Measurements from ENCODE around the gene NFE2L1. TPM values are rescaled to one million over a fixed set of nuclear protein-coding genes. Genes with fewer than 3 reads are reported as not detected.
A peak's percentile ranks its signal among the peaks of the same experiment; 100 is the strongest.

The NFE2L1 gene
- total RNA-seq, 1 experiment from 2014 or later: 149 TPM

GRCh38 chr17:48024149-48025039 lies 23.8 kb upstream of the NFE2L1 start (continued):
- no peak for TF ChIP-seq AR (CRISPR knock-in tag; IDR thresholded peaks at IDR 0.05)

- no peaks in the 10 kb centered on the region for H3K36me3 Mint-ChIP-seq
- TF ChIP-seq, protein P1, sequence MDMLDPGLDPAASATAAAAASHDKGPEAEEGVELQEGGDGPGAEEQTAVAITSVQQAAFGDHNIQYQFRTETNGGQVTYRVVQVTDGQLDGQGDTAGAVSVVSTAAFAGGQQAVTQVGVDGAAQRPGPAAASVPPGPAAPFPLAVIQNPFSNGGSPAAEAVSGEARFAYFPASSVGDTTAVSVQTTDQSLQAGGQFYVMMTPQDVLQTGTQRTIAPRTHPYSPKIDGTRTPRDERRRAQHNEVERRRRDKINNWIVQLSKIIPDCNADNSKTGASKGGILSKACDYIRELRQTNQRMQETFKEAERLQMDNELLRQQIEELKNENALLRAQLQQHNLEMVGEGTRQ (CRISPR knock-in tag; IDR thresholded peaks at IDR 0.05): peak; percentile 63
- TF ChIP-seq CTCF (IDR thresholded peaks at IDR 0.05): peak; percentile 71
- no peak for TF ChIP-seq GRHL2 (CRISPR knock-in tag; IDR thresholded peaks at IDR 0.05; ENCODE audit: insufficient replicate concordance, severe bottlenecking)
- TF ChIP-seq GTF2I (CRISPR knock-in tag; conservative IDR thresholded peaks at IDR 0.05): no peak
- 0 out of 2 replicates have a peak, but pooled peaks have one; percentile 23 for TF ChIP-seq ETV6 (CRISPR knock-in tag; IDR thresholded peaks at IDR 0.05)
- TF ChIP-seq, protein P2, sequence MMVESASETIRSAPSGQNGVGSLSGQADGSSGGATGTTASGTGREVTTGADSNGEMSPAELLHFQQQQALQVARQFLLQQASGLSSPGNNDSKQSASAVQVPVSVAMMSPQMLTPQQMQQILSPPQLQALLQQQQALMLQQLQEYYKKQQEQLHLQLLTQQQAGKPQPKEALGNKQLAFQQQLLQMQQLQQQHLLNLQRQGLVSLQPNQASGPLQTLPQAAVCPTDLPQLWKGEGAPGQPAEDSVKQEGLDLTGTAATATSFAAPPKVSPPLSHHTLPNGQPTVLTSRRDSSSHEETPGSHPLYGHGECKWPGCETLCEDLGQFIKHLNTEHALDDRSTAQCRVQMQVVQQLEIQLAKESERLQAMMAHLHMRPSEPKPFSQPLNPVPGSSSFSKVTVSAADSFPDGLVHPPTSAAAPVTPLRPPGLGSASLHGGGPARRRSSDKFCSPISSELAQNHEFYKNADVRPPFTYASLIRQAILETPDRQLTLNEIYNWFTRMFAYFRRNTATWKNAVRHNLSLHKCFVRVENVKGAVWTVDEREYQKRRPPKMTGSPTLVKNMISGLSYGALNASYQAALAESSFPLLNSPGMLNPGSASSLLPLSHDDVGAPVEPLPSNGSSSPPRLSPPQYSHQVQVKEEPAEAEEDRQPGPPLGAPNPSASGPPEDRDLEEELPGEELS (CRISPR knock-in tag; IDR thresholded peaks at IDR 0.05): 0 out of 2 replicates have a peak, but pooled peaks have one; percentile 46
- 0 out of 2 replicates have a peak, but pooled peaks have one; percentile 39 for TF ChIP-seq HMGXB4 (CRISPR knock-in tag; IDR thresholded peaks at IDR 0.05)
- TF ChIP-seq ARID4B (CRISPR knock-in tag; IDR thresholded peaks at IDR 0.05; ENCODE audit: borderline replicate concordance): no peak
- TF ChIP-seq NFYB (CRISPR knock-in tag; conservative IDR thresholded peaks at IDR 0.05; ENCODE audit: low read depth): peak; percentile 12; the same call in 1 of the 2 replicates
- TF ChIP-seq ATF2 (CRISPR knock-in tag; IDR thresholded peaks at IDR 0.05; ENCODE audit: borderline replicate concordance, low read depth): no peak
- TF ChIP-seq, protein P3, sequence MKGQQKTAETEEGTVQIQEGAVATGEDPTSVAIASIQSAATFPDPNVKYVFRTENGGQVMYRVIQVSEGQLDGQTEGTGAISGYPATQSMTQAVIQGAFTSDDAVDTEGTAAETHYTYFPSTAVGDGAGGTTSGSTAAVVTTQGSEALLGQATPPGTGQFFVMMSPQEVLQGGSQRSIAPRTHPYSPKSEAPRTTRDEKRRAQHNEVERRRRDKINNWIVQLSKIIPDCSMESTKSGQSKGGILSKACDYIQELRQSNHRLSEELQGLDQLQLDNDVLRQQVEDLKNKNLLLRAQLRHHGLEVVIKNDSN (CRISPR knock-in tag; IDR thresholded peaks at IDR 0.05): peak; percentile 50
- peak; percentile 54; the same call in 1 of the 2 replicates for TF ChIP-seq MAX (CRISPR knock-in tag; IDR thresholded peaks at IDR 0.05)
Measured at GRCh38 chr17:48025040-48025903, 22.9 kb upstream of the NFE2L1 start.

More at GRCh38 chr17:48025040-48025903, 22.9 kb upstream of the NFE2L1 start:
- no peak overlapping the region for H3K27ac Mint-ChIP-seq
- CTCF ChIA-PET: interaction anchor here (0.5 to 3.8 kb wide), 55 partner anchors 11 to 611 kb away, joined by 3 to 108 read pairs (median 4); partner anchors contain the start of genes CBX1, CDK5RAP3, NFE2L1 and PNPO
- ATAC-seq (peak; percentile 62), DNase-seq (ENCODE audit: low spot score) (peak; percentile 98)
- peaks cover 25% of the 10 kb centered on the region for H3K4me1 Mint-ChIP-seq
- peak overlapping the region; percentile 74 for H3K4me3 Mint-ChIP-seq
- no peaks in the 10 kb centered on the region for H3K9me3 Mint-ChIP-seq
- POLR2A ChIA-PET: interaction anchor here (0.6 to 2.4 kb wide), 3 partner anchors 23 to 49 kb away, joined by 7 to 22 read pairs (median 12); partner anchors contain the start of gene NFE2L1
- H3K27me3 Mint-ChIP-seq (ENCODE audit: low read depth): peaks cover 40% of the 10 kb centered on the region
